ENCODE measurements around the gene GLP1R.

GLP1R gene

DNA sequence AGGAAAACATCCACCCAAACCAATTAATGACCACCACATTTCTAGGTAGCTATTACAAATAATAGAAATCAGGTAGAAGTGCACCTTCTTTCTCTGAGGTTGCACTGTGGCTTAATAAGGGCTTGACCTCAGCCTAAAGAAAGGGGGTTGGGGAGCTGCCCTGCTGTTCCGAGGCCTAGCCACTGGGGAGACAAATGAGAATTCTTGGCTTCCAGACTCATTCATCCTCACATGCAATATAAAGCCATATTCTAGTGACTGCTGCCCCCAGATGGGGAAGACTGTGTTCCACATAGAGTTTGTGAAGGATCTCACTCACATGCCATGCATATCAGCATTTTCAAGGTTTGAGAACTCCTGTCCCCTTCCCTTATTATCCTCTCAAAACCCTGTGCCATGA, 43.5 kb downstream of the GLP1R start:
- Histone ChIP-seq H3K4me2 (ENCODE audit: low read length) (no peak overlapping the region), H3K4me3 (ENCODE audit: low read length) (no peak overlapping the region), H3K27me3 (ENCODE audit: control insufficient read depth, low read length) (peaks cover 31% of the 10 kb centered on the region), H3K27ac (ENCODE audit: low read depth, low read length) (no peak overlapping the region), H3K79me2 (ENCODE audit: control insufficient read depth, low read length) (no peaks in the 10 kb centered on the region), H3F3A (ENCODE audit: control insufficient read depth, insufficient read depth) (no peaks in the 10 kb centered on the region), H3K36me3 (ENCODE audit: control insufficient read depth, low read length) (no peaks in the 10 kb centered on the region), H3K9me2 (replicated peaks; ENCODE audit: control insufficient read depth, low read length) (no peaks in the 10 kb centered on the region), H4K20me1 (ENCODE audit: control insufficient read depth, insufficient read depth, low read depth, low read length) (no peaks in the 10 kb centered on the region), H3K9me3 (ENCODE audit: control insufficient read depth, insufficient read depth, low read length) (no peaks in the 10 kb centered on the region), H3K4me1 (ENCODE audit: control insufficient read depth, low read length) (no peaks in the 10 kb centered on the region)
- TF ChIP-seq EZH2phosphoT487 (IDR thresholded peaks at IDR 0.05; ENCODE audit: borderline replicate concordance, low read length) (no peak), CTCF (IDR thresholded peaks at IDR 0.05; ENCODE audit: low read depth, low read length, poor library complexity, severe bottlenecking) (no peak)

GRCh38 chr6:39093149-39093708, 44.6 kb downstream of the GLP1R start:
- H3K4me2 ChIP-seq (ENCODE audit: low read length), result no peak overlapping the region
- no peak for TF ChIP-seq CTCF (IDR thresholded peaks at IDR 0.05; ENCODE audit: low read depth, low read length, poor library complexity, severe bottlenecking)
- TF ChIP-seq EZH2phosphoT487 (IDR thresholded peaks at IDR 0.05; ENCODE audit: borderline replicate concordance, low read length), result no peak
- no peaks in the 10 kb centered on the region for H3K79me2 ChIP-seq (ENCODE audit: control insufficient read depth, low read length)
- no peaks in the 10 kb centered on the region for H3K9me2 ChIP-seq (replicated peaks; ENCODE audit: control insufficient read depth, low read length)
- H3K27ac ChIP-seq (ENCODE audit: low read depth, low read length), result no peak overlapping the region
- no peaks in the 10 kb centered on the region for H4K20me1 ChIP-seq (ENCODE audit: control insufficient read depth, insufficient read depth, low read depth, low read length)
- no peaks in the 10 kb centered on the region for H3K4me1 ChIP-seq (ENCODE audit: control insufficient read depth, low read length)
- peaks cover 25% of the 10 kb centered on the region for H3K27me3 ChIP-seq (ENCODE audit: control insufficient read depth, low read length)
- no peaks in the 10 kb centered on the region for H3K36me3 ChIP-seq (ENCODE audit: control insufficient read depth, low read length)
- no peaks in the 10 kb centered on the region for H3F3A ChIP-seq (ENCODE audit: control insufficient read depth, insufficient read depth)
- H3K4me3 ChIP-seq (ENCODE audit: low read length), result no peak overlapping the region
- no peaks in the 10 kb centered on the region for H3K9me3 ChIP-seq (ENCODE audit: control insufficient read depth, insufficient read depth, low read length)

DNA sequence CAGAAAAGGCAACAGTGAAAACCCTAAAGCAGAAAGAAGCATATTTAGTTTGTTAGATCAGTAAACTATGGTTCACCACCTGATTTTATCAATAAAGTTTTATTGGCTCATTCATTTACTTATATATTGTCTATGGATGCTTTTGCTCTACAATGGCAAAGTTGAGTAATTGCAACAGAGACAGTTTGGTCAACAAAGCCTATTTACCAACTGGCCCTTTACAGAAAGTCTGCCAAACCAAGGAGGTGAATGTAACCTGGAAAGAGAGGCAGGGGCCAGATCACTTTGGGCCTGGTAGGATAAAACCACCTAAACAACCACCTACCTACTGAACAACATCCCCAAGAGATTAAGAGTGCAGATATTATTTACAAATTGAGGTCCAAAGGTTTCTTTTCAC, 47.0 kb downstream of the GLP1R start:
- Histone ChIP-seq H3K4me2 (ENCODE audit: low read length) (no peak overlapping the region), H3K4me3 (ENCODE audit: low read length) (no peak overlapping the region), H3K4me1 (ENCODE audit: control insufficient read depth, low read length) (no peaks in the 10 kb centered on the region), H3K27me3 (ENCODE audit: control insufficient read depth, low read length) (peaks cover 11% of the 10 kb centered on the region), H3F3A (ENCODE audit: control insufficient read depth, insufficient read depth) (no peaks in the 10 kb centered on the region), H3K9me2 (replicated peaks; ENCODE audit: control insufficient read depth, low read length) (no peaks in the 10 kb centered on the region), H3K36me3 (ENCODE audit: control insufficient read depth, low read length) (no peaks in the 10 kb centered on the region), H3K79me2 (ENCODE audit: control insufficient read depth, low read length) (no peaks in the 10 kb centered on the region), H4K20me1 (ENCODE audit: control insufficient read depth, insufficient read depth, low read depth, low read length) (no peaks in the 10 kb centered on the region), H3K9me3 (ENCODE audit: control insufficient read depth, insufficient read depth, low read length) (no peaks in the 10 kb centered on the region), H3K27ac (ENCODE audit: low read depth, low read length) (no peak overlapping the region)
- TF ChIP-seq CTCF (IDR thresholded peaks at IDR 0.05; ENCODE audit: low read depth, low read length, poor library complexity, severe bottlenecking), result no peak
- no peak for TF ChIP-seq EZH2phosphoT487 (IDR thresholded peaks at IDR 0.05; ENCODE audit: borderline replicate concordance, low read length)
